HL-60 (cell line): ENCODE measurements around the gene FLNB.

Experiments used
- CTCF ChIP-seq: IDR thresholded peaks from one replicate; pipeline ENCODE4 v1.5.1; 2011; ENCODE audit warnings: low read length, control low read depth, inconsistent platforms; ENCODE audit not compliant: insufficient read depth
- REST ChIP-seq: IDR thresholded peaks from 2 replicates; pipeline ENCODE4 v1.6.1; 2012; ENCODE audit warnings: low read depth; ENCODE audit not compliant: insufficient replicate concordance

GRCh38 chr3:58161435-58162398, 153.5 kb downstream of the FLNB start:
- TF ChIP-seq REST (no peak), CTCF (no peak)
